Loucy (cell line): ENCODE measurements around the gene PLET1.

Source experiments
- CTCF ChIP-seq: fragments of 200-600 bp; sonication (generic); conservative IDR thresholded peaks from 2 replicates; pipeline ENCODE4 v1.5.1; 2014; ENCODE audit warnings: mild to moderate bottlenecking, antibody characterized with exemption, low read length
- EZH2phosphoT487 ChIP-seq: fragments of 200-600 bp; IDR thresholded peaks from 2 replicates; pipeline ENCODE4 v1.6.1; 2018; ENCODE audit warnings: antibody characterized with exemption, mild to moderate bottlenecking, moderate library complexity, borderline replicate concordance

GRCh38 chr11:112310419-112310818, 49.8 kb upstream of the PLET1 start:
- no peak for TF ChIP-seq CTCF
- TF ChIP-seq EZH2phosphoT487: no peak
